ENCODE data around the gene STK32B.

STK32B gene

DNA sequence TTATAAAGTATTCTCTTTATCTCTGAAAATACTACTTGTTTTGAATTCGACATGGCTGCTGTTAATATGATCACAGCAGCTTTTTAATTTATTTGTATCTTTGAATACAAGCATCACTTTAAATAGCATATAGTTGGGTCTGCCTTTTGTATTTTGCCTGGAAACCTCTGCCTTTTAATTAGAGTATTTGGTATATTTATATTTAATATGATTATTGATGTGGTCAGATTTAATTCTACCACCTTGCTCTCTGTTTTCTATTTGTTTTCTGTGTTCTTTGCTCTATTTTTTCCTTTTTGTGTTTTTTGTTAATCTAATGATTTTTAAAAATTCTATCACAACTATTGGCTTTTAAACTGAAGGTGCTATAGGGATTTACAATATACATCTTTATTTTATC is 21.7 kb downstream of the STK32B start:
- no peak for DNase-seq

DNA sequence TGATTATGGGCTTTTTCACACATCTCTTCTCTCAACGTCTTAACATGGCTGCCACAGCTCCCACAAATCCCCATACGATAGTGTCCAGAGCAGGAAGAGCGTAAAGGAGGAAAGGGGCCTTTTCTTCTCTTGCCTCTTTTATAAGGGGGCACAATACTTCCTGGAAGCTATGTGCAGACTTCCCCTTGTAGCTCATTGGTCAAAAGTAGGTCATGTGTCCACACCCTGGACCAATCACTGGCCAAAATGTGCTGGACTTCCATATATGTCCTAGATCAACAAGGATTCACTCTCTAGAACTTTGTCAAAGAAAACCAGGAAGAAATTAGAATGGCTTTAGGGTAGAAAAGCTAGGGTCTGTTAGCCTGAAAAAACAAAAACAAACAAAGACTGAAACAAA is 26.7 kb downstream of the STK32B start:
- DNase-seq = no peak

GRCh38 chr4:5079581-5079980 is 28.3 kb downstream of the STK32B start:
- DNase-seq = no peak

DNA sequence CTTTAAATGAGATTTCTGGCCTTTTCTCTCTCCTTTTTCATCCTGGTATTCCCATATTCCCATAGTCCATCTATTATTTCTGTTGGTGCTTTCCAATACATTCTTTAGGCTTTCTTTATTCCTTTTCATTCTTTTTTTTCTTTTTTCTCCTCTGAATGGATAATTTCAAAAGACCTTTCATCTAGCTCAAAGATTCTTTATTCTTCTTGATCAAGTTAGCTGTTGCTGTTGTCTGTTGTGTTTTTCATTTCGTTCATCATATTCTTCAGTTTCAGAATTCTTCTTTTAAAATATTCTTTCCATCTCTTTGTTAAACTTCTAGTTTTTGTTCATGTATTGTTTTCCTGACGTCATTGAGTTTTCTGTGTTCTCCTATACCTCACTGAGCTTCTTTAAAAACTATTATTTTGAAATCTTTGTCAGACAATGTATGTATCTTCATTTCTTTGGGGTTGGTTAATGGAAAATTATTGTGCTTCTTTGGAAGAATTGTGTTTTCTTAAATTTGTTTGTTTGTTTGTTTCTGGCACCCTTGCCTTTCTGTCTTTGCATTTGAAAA is 30.2 kb downstream of the STK32B start:
- no peak for DNase-seq

- DNase-seq = no peak
Measured at GRCh38 chr4:5082376-5082775, 31.1 kb downstream of the STK32B start.

- DNase-seq = no peak
Measured at GRCh38 chr4:5084911-5085475, 33.7 kb downstream of the STK32B start.

- DNase-seq = no peak
Measured at GRCh38 chr4:5086535-5086934, 35.3 kb downstream of the STK32B start.

DNA sequence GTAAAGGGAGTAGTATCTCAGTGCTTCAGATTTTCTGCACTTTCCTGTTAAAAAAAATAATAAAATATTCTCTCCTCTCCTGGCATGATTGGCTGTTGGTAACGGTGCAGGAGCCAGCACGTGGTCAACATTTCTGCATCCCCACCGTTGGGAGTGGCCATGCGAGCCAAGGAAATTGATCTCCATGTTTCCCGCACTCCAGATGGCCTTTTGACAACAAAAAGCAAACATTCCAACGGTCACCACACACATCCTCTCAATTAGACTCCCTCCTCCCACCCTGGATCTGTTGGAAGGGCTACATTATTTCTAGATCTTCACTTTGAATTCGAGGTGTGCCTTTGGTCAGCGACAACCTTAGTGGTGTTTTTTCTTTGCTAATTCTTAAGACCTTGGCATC is 45.0 kb downstream of the STK32B start:
- no peak for DNase-seq

- DNase-seq = no peak
Measured at GRCh38 chr4:5098176-5098575, 46.9 kb downstream of the STK32B start.

- no peak for DNase-seq
Measured at GRCh38 chr4:5100336-5100735, 49.1 kb downstream of the STK32B start.

DNA sequence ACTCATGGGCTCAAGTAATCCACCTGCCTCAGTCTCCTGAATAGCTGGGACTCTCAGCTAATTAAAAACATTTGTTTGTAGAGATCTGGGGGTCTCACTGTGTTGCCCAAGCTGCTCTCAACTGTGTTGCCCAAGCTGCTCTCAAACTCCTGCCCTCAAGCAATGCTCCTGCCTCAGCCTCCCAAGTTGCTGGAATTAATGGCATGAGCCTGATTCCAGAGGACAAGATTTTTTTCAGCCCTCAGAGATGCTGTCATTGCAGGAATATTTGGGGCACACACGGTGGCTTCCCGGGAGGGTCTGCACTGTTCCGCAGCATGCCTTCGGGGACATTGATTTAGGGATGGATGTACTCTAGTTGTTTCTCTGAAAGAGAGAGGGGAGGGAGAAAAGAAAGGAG is 49.7 kb downstream of the STK32B start:
- no peak for DNase-seq

- DNase-seq = no peak
Measured at GRCh38 chr4:5101571-5101970, 50.3 kb downstream of the STK32B start.

GRCh38 chr4:5110901-5111300 is 59.6 kb downstream of the STK32B start:
- no peak for DNase-seq

DNA sequence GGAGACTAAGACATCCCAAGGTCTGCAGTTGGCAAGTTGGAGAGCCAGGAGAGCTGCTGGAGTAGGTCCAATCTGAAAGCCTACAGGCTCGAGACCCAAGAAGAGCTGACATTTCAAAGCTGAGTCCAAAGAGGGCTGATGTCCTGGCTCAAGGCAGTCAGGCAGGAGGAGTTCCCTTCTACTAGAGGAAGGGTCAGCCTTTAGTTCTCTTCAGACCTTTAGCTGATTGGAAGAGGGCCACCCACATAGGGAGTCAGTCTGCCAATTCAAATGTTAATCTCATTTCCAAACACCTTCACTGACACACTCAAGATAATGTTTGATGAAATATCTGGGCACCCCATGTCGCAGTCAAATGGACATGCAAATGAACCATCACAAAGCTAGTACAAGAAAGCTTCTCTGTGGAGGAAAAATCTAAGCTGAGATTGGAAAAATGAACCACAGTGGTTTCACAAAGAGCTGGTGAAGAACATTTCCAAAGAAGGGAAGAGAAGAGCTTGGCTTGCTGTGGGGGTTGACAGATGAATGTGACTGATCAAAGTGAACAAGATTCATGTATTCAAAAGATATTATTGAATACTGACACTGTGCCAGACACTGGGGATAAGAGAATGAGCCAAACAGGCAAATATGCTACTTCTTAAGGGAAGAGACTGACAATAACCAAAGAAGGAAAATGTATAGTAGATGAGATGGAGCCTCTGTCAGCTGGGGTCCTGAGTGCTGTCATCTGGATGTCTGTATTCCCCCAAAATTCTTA is 61.2 kb downstream of the STK32B start:
- no peak for DNase-seq

GRCh38 chr4:5114950-5115349 is 63.7 kb downstream of the STK32B start:
- no peak for DNase-seq

DNA sequence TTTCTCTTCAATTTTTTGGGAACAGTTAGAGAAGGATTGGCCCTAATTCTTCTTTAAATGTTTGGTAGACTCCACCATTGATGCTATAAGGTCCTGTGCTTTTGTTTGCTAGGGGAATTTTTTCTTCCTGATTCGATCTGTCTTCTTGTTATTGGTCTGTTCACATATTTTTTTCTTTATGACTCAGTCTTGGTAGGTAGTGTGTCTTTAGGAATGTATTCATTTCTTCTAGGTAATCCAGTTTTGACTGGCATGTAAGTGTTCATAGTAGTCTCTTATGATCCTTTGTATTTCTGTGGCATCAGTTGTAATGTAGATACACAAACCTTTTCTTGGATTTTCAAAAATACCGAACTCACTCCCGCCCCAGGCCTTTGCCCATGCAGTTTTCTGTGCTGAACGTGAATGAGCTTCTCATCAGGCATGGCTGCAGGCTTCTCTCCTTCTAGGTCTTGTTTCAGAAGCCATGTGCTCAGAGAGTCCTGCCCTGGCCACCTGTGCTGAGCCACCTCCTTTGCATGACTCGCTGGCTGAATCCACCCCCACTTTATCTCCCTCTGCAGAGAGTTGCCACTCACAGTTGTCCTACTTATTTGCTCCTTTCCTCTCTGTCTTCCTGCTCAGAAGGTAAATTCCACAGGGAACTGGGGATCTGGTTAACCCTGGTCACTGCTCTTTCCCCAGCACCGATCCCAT is 67.0 kb downstream of the STK32B start:
- no peak for DNase-seq

DNA sequence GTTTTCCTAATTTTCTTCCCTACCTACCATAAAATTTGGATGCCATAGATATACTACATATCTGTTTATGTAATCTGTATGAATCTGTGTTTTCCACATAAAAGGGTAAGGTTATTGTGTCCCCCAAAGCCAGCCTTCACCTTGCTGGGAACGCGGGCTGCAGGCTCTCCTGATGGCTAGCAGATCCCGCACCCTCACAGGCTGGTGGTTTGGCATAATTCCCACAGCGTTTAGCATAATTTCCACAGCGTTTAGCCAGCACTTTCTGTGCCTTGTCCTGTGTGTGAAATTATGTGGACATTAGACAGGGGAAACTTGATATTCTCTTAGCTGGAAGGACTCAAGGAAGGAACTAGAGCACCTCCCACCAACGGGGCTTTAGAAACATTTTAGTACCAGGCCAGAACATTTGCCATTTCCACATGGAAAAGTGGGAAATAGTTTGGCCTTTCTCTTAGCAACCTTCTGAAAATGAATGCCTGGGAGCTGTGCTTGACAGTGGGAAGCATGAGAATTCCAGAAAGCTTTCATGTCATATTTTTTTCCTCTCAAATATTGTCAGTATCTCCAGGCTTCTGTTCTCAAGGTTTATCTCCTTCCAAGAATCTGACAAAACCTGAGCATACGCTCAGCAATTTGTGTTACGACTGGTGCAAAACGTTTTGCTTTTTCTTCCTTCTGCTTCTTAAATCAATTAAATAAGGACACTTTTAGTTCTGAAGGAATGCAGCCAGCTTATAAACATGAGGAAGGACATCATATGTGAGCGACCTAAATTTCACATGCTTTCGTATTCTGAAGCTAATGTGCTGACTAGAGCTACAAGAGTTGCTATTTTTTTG is 67.9 kb downstream of the STK32B start:
- DNase-seq = no peak

GRCh38 chr4:5120067-5120466 is 68.8 kb downstream of the STK32B start:
- DNase-seq = no peak

- no peak for DNase-seq
Measured at GRCh38 chr4:5120468-5120867, 69.2 kb downstream of the STK32B start.

- no peak for DNase-seq
Measured at GRCh38 chr4:5122114-5122513, 70.8 kb downstream of the STK32B start.

DNA sequence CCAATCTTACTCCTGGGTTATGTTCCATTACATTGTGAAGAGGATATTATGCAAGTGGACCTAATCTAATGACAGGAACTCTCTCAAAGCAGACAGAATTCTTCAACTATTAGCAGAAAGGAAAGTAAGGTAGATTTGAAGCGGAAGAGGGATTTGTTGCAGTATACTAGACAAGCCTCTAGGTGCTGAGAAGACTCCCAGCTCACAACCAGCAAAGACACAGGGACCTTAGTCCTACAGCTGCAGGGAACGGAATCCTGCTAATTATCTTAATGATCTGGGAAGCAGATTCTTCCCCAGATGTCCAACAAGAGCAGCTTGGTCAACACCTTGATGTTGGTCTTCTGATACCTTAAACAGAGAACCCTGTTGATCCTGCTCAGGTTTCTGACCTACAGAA is 73.6 kb downstream of the STK32B start:
- no peak for DNase-seq

GRCh38 chr4:5125321-5125720 is 74.0 kb downstream of the STK32B start:
- no peak for DNase-seq

GRCh38 chr4:5126231-5126630 is 75.0 kb downstream of the STK32B start:
- no peak for DNase-seq

Measured in activated gamma-delta T cell (primary cell).